OCI-LY1 (cell line): ENCODE data around the gene CDYL2.

ENCODE experiments used
- H2AFZ ChIP-seq: fragments of 200-600 bp; sonication (generic), shearing (Covaris generic); 2 replicates; pipeline ENCODE4 v1.6.0; 2014; ENCODE audit warnings: antibody characterized with exemption, mild to moderate bottlenecking, low read length
- H3F3A ChIP-seq: fragments of 200-600 bp; sonication (generic), shearing (Covaris generic); 2 replicates; pipeline ENCODE4 v1.6.0; 2014; ENCODE audit warnings: mild to moderate bottlenecking, antibody characterized with exemption, low read length, moderate library complexity; ENCODE audit not compliant: insufficient read depth
- H3K27ac ChIP-seq: fragments of 200-600 bp; sonication (generic); 2 replicates; pipeline ENCODE4 v1.5.1; 2014; ENCODE audit warnings: low read length, mixed run types, mild to moderate bottlenecking, low read depth; ENCODE audit not compliant: poor library complexity, severe bottlenecking
- H3K27me3 ChIP-seq: fragments of 200-600 bp; sonication (generic); 2 replicates; pipeline ENCODE4 v1.6.0; 2014; ENCODE audit warnings: antibody characterized with exemption, mild to moderate bottlenecking, low read length, moderate library complexity; ENCODE audit not compliant: insufficient read depth
- H3K36me3 ChIP-seq: fragments of 200-600 bp; sonication (generic); 2 replicates; pipeline ENCODE4 v1.6.1; 2014; ENCODE audit warnings: mild to moderate bottlenecking, antibody characterized with exemption, low read length, moderate library complexity, mixed read lengths; ENCODE audit not compliant: insufficient read depth
- H3K4me1 ChIP-seq: fragments of 200-600 bp; sonication (generic); 2 replicates; pipeline ENCODE4 v1.5.1; 2014; ENCODE audit warnings: mild to moderate bottlenecking, low read length, moderate library complexity; ENCODE audit not compliant: insufficient read depth, severe bottlenecking
- H3K4me2 ChIP-seq: fragments of 200-600 bp; sonication (generic), shearing (Covaris generic); 2 replicates; pipeline ENCODE4 v1.6.1; 2014; ENCODE audit warnings: low read length
- H3K4me3 ChIP-seq: fragments of 200-600 bp; sonication (generic); 2 replicates; pipeline ENCODE4 v1.5.1; 2014; ENCODE audit warnings: low read length, low read depth, mild to moderate bottlenecking, mixed read lengths; ENCODE audit not compliant: poor library complexity, severe bottlenecking
- H3K79me2 ChIP-seq: fragments of 200-600 bp; shearing (Covaris generic); 2 replicates; pipeline ENCODE4 v1.6.1; 2016; ENCODE audit warnings: mixed run types, low read length, mixed read lengths; ENCODE audit not compliant: insufficient read depth
- H3K9ac ChIP-seq: fragments of 200-600 bp; sonication (generic), shearing (Covaris generic); 2 replicates; pipeline ENCODE4 v1.6.1; 2014; ENCODE audit warnings: mild to moderate bottlenecking, low read length, mixed read lengths
- H3K9me2 ChIP-seq: fragments of 200-600 bp; sonication (generic), shearing (Covaris generic); 2 replicates; pipeline ENCODE4 v1.6.1; 2014; ENCODE audit warnings: low read depth, mild to moderate bottlenecking, low read length, mixed read lengths
- H3K9me3 ChIP-seq: fragments of 200-600 bp; shearing (Covaris generic); 2 replicates; pipeline ENCODE4 v1.6.1; 2014; ENCODE audit warnings: low read length, mixed read lengths
- H4K20me1 ChIP-seq: fragments of 200-600 bp; sonication (generic), shearing (Covaris generic); 2 replicates; pipeline ENCODE4 v1.6.0; 2016; ENCODE audit warnings: mild to moderate bottlenecking, low read length; ENCODE audit not compliant: insufficient read depth
- CTCF ChIP-seq: fragments of 200-600 bp; sonication (generic), shearing (Covaris generic); IDR thresholded peaks from 2 replicates; pipeline ENCODE4 v1.5.1; 2017; ENCODE audit warnings: mild to moderate bottlenecking, antibody characterized with exemption, low read length, moderate library complexity, mixed read lengths
- EZH2 ChIP-seq: fragments of 200-600 bp; sonication (generic), shearing (Covaris generic); IDR thresholded peaks from 2 replicates; pipeline ENCODE4 v1.8.0; 2017; ENCODE audit warnings: borderline replicate concordance, mixed run types, mild to moderate bottlenecking, antibody characterized with exemption, low read length, moderate library complexity, mixed read lengths

The CDYL2 gene

GRCh38 chr16:80576343-80576912, 228.0 kb downstream of the CDYL2 start:
- Histone ChIP-seq H2AFZ (no peak overlapping the region), H3K27ac (no peak overlapping the region), H4K20me1 (no peaks in the 10 kb centered on the region), H3K9me3 (no peaks in the 10 kb centered on the region), H3K9ac (no peak overlapping the region), H3F3A (no peaks in the 10 kb centered on the region), H3K9me2 (no peaks in the 10 kb centered on the region), H3K36me3 (no peaks in the 10 kb centered on the region), H3K4me1 (no peaks in the 10 kb centered on the region), H3K79me2 (no peaks in the 10 kb centered on the region), H3K4me2 (no peak overlapping the region), H3K27me3 (no peaks in the 10 kb centered on the region), H3K4me3 (no peak overlapping the region)
- TF ChIP-seq CTCF (no peak), EZH2 (no peak)

- H3K4me2 ChIP-seq: no peak overlapping the region
- no peaks in the 10 kb centered on the region for H3K79me2 ChIP-seq
- no peaks in the 10 kb centered on the region for H3K9me2 ChIP-seq
- no peaks in the 10 kb centered on the region for H4K20me1 ChIP-seq
- no peak overlapping the region for H3K27ac ChIP-seq
- no peaks in the 10 kb centered on the region for H3K36me3 ChIP-seq
- H3K27me3 ChIP-seq: no peaks in the 10 kb centered on the region
- no peaks in the 10 kb centered on the region for H3K4me1 ChIP-seq
- H3K9me3 ChIP-seq: no peaks in the 10 kb centered on the region
- no peak overlapping the region for H3K4me3 ChIP-seq
- no peak overlapping the region for H2AFZ ChIP-seq
- no peaks in the 10 kb centered on the region for H3F3A ChIP-seq
- H3K9ac ChIP-seq: no peak overlapping the region
- TF ChIP-seq CTCF (no peak), EZH2 (no peak)
These were observed 230.7 kb downstream of the CDYL2 start for GRCh38 chr16:80573700-80574120.

- no peaks in the 10 kb centered on the region for H3K27me3 ChIP-seq
- H3K4me1 ChIP-seq: no peaks in the 10 kb centered on the region
- H3K4me2 ChIP-seq: no peak overlapping the region
- no peaks in the 10 kb centered on the region for H3K36me3 ChIP-seq
- no peak overlapping the region for H3K9ac ChIP-seq
- no peak overlapping the region for H3K27ac ChIP-seq
- TF ChIP-seq CTCF: no peak
- H3K9me2 ChIP-seq: no peaks in the 10 kb centered on the region
- H3K79me2 ChIP-seq: no peaks in the 10 kb centered on the region
- no peak overlapping the region for H2AFZ ChIP-seq
- H4K20me1 ChIP-seq: no peaks in the 10 kb centered on the region
- no peaks in the 10 kb centered on the region for H3K9me3 ChIP-seq
- no peak overlapping the region for H3K4me3 ChIP-seq
- no peaks in the 10 kb centered on the region for H3F3A ChIP-seq
These were observed 234.3 kb downstream of the CDYL2 start for GRCh38 chr16:80570106-80570478.
